22Rv1 (cell line): ENCODE results near the gene CDIP1.

Source experiments
- H3K27ac ChIP-seq: fragments of 450-650 bp; 2 replicates; pipeline ENCODE4 v1.5.1; 2017
- CTCF ChIP-seq: fragments of 450-650 bp; IDR thresholded peaks from 2 replicates; pipeline ENCODE4 v1.5.1; 2017; ENCODE audit warnings: mild to moderate bottlenecking
- ZFX ChIP-seq: fragments of 450-650 bp; IDR thresholded peaks from 2 replicates; pipeline ENCODE4 v1.6.1; 2017; ENCODE audit warnings: antibody characterized with exemption, borderline replicate concordance

Gene CDIP1

GRCh38 chr16:4499196-4499555 is 39.4 kb downstream of the CDIP1 start:
- TF ChIP-seq ZFX (no peak), CTCF (no peak)
- H3K27ac ChIP-seq, result no peak overlapping the region

- H3K27ac ChIP-seq, result no peak overlapping the region
- TF ChIP-seq CTCF (no peak), ZFX (no peak)
These were observed 39.9 kb downstream of the CDIP1 start for GRCh38 chr16:4498546-4499195.

GRCh38 chr16:4496305-4496704 is 42.3 kb downstream of the CDIP1 start:
- TF ChIP-seq CTCF (no peak), ZFX (no peak)
- no peak overlapping the region for H3K27ac ChIP-seq

- H3K27ac ChIP-seq, result no peak overlapping the region
These were observed 42.8 kb downstream of the CDIP1 start for GRCh38 chr16:4495766-4496165.

GRCh38 chr16:4494746-4495490 is 43.7 kb downstream of the CDIP1 start:
- TF ChIP-seq ZFX (no peak), CTCF (no peak)
- H3K27ac ChIP-seq, result no peak overlapping the region

More at GRCh38 chr16:4495766-4496165, 42.8 kb downstream of the CDIP1 start:
- no peak for TF ChIP-seq ZFX
- TF ChIP-seq CTCF, result no peak

- TF ChIP-seq ZFX (no peak), CTCF (no peak)
- H3K27ac ChIP-seq, result no peak overlapping the region
These were observed 46.7 kb downstream of the CDIP1 start for GRCh38 chr16:4491898-4492297.

- TF ChIP-seq ZFX, result no peak
- TF ChIP-seq CTCF, result no peak
- H3K27ac ChIP-seq, result no peak overlapping the region
These were observed 49.5 kb downstream of the CDIP1 start for GRCh38 chr16:4489030-4489429.
